ENCODE results near the gene CCDC47.

Gene CCDC47

GRCh38 chr17:63783522-63783921 is 10.1 kb upstream of the CCDC47 start:
- DNase-seq, result no peak

GRCh38 chr17:63780928-63781327 is 7.5 kb upstream of the CCDC47 start:
- DNase-seq, result no peak

DNA sequence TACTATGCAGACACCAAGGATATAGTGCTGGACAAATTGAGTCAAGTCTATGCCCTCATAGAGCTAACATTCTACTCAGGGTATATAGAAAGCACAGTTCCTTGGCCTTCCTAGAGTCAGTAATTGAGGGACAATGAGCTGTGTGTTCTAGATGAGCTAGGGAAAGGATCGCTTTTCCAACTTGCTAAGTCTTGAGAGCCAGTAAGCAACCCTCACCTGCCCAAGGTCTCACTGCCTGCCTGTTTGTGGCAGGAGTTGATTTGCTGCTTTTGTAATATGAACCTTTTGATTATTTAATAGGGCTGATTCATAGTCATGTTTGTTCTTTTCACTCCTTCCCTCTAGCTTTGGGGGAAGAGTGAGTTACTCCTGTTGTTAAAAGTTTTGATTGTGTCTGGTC is 7.1 kb upstream of the CCDC47 start:
- DNase-seq, result no peak

- DNase-seq, result no peak
These were observed 2.0 kb upstream of the CCDC47 start for GRCh38 chr17:63775420-63775819.

- DNase-seq, result no peak
These were observed 1.5 kb upstream of the CCDC47 start for GRCh38 chr17:63774969-63775265.

DNA sequence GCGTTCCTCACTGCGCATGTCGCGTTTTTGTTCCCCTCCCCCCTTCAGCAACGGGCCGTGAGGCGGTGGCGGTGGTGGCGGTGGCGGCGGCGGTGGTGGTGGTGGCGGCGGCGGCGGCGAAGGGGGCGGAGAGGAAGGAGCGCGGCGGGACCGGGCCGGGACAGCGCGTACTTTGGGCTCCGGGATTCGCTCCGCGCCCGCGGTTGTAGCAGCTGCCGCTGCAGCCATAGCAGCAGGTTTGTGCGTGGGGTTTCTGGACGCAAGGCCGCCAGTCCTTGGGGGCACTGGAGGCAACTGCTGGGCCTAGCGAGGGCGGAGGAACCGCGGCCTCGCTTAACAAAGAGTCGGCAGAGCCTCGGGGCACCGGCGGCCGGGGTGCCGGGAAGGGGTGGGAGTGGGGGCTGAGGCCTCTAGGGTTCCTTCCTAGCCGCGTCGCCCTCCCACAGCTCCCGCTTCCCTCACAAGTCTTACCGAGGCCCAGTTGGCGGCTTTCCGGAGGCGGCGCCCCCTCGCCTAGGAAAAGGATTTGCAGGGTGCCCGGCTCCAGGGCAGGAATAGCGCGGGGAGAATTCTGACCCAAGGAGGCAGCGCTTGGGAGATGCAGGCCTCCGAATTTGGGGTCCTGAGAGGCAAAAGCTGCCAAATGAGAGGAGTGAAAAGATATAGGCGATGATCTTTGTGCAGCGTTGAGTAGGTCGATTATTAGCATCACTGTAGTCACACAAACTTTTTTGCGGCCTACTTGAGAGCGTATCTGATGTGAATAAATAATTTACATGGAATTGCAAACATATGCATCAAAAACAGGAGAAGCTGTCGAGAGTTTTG is 958 bp upstream of the CCDC47 start, which contains the start of gene DDX42:
TSS of gene DDX42 (plus strand) at position 30 of the 828 bp plus-strand sequence. CDS start 12,880 bp downstream, outside the sequence.
- DNase-seq, result no peak

DNA sequence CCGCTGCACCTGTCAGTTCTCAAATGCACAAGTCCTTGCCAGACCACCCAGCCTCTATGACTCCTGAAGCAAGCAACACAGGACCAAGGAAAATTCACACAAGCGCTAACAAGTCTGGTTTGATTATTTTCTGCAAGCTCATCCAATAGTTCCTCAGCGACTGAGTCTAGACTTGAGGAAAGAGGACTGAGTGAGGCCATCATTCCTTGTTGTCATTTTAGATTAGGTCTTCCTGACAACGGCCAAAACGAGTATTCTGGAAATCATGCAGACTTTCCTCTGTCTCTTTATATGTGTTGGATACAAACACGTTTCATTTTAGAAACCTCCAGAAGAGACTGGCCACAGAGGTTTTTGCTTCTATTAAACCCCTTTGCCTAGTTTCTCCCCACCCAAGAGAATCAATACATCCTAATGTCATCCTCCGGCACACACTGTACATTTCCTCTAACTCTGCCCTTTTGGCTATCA is 561 bp downstream of the CCDC47 start:
- no peak for DNase-seq

DNA sequence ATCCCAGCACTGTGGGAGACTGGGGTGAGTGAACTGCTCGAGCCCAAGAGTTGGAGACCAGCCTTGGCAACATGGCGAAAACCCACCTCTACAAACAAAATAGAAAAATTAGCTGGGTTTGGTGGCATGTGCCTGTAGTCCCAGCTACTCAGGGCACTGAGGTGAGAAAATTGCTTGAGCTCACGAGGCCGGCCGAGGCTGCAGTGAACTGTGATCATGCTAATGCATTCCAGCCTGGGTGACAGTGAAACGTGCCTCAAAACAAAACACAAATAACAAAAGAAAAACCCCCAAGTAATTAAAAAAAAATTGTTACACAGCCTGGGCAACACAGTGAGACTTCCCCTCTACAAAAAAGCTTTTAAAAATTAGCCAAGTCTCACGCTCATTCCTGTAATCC is 5.0 kb downstream of the CCDC47 start:
- DNase-seq, result no peak

GRCh38 chr17:63766754-63767153 is 6.6 kb downstream of the CCDC47 start:
- DNase-seq, result no peak

DNA sequence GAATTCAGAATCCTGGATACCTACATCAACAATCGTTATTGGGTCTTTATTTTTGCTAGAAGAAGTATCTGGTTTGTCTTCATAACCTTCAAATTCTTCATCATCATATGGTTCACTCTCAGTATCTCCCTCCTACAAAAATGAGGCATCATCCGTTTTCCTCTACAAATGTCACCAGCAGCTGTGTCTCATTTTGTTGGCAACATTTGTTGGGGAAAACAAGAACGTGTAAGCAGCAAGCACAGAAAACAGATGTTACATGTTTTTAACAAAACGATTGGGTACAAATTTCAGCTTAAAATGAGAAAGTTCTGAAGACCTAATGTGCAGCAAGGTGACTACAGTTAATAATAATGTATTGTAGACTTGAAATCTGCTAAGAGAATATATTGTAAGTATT is 8.7 kb downstream of the CCDC47 start:
- no peak for DNase-seq

- no peak for DNase-seq
These were observed 11.0 kb downstream of the CCDC47 start for GRCh38 chr17:63762161-63763078.

DNA sequence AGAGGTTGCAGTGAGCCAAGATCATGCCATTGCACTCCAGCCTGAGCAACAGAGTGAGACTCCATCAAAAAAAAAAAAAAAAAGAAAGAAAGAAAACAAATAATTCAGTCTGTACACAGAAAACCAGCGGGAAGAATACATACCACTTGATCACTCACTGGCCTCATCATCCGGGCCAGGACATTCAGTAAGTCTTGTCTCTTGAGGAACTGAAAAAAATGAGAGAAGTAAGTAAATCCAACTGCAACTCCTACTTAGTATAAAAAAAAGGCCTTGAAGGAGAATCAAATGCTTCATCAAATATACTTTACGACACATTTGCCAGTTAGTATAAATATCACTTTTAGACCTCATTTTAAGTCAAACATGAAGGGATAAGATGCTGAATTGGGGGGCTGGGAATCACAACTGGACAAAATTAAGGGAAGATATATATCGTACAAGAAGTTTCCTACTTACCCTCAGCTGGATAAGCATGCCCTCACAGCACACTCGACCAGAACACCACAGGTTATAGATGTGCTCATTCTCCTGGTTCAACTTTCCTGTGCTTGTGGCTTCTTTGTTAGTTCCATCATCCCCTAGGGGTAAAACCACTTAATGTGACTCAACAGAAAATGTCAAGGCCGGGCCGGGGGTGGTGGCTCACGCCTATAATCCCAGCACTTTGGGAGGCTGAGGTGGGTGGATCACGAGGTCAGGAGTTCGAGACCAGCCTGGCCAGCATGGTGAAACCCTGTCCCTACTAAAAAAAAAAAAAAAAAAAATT is 12.4 kb downstream of the CCDC47 start:
- DNase-seq, result no peak

- no peak for DNase-seq
These were observed 15.0 kb downstream of the CCDC47 start for GRCh38 chr17:63758428-63758827.

- no peak for DNase-seq
These were observed 19.4 kb downstream of the CCDC47 start for GRCh38 chr17:63754046-63754445.

DNA sequence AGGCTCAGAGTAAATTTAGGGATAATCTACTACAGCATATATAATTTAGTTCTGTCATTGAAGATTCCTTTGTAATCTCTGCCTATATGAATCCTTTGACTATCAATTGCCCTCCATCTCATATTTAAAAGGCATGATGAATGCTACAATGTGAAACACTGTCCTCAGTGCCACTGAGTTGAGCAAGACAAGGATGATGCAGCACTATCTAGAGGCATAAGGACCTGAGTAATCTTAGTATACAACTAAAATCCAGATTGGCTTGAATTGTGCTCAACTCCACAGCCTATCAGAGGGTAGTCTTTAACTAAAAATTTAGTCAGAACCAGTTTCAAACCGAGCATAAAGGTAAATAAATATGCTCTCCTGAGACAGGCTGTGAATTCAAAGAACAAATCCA is 20.2 kb downstream of the CCDC47 start:
- DNase-seq, result no peak

DNA sequence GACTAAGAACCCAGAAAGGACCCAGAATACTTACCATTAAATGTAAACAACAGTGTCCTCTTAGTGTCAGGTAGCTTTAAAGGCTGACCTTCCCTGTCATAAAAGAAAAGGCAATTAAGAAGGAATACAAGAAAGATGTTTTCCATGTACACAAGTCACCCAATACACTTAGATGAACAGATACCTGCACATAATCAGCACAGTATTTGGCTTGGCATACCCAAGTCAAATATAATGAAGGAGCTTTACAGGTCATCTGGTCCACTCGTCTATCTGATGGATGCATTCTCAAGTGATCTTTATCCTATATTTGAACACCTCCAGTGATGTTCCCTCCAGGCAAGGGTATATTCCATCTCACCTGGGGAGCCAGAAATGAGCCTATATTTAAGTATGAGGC is 20.7 kb downstream of the CCDC47 start:
- no peak for DNase-seq

DNA sequence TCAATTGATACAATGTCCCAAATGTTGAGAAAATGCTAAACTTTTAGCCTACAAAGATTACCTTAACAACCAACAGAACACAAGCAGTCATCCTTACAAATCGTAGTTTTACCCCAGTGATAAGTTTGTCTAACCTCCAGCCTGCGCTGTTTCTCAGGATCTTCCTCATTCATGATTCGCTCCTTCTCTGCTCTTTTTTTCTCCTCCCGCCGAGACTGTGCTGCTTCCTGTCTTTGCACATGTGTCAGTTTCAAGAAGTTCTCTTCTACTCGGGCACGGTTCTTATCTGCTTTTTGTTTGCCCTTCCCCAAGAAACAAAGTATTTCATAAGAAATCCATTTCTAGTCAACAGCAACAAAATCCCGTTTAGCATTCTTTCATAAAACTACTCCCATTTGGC is 21.6 kb downstream of the CCDC47 start:
- DNase-seq, result no peak

GRCh38 chr17:63741408-63742173 is 31.8 kb downstream of the CCDC47 start, which contains the start of gene STRADA:
STRADA (minus strand) TSS chr17:63741799; CDS start chr17:63728369, 13,430 bp downstream.
- peak; percentile 96 for DNase-seq

GRCh38 chr17:63741143-63741407 is 32.3 kb downstream of the CCDC47 start:
- DNase-seq, result no peak

DNA sequence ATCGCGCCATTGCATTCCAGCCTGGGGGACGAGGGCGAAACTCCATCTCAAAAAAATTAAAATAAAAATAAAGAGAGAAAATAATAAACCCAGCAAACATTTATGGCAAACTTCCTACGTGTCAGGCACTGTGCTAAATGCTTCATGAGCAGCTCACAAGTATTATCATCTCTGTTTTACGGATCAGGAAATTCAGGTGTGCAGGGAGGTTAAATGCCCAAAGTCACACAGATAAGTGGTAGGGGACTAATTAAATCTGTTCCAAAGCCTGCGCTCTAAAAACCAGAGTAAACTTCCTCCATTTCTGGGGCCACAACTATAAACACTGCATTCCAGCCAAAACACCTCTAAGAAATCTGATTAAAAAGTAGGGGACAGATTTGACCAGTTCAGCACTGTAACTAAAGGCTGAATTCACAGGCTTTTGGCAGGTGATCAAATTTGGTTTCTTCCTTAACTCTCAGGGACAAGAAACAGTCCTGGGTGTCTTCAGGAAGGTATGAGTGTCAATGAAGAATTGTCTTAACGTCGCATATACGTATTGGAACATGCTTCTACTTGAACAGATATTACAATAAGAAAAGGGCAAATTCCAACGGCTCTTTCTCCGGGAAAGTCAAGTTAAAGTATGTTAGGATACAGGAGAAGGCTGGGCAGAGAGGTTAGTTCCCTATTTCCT is 32.8 kb downstream of the CCDC47 start:
- DNase-seq, result no peak

- no peak for DNase-seq
These were observed 37.7 kb downstream of the CCDC47 start for GRCh38 chr17:63735691-63736090.

DNA sequence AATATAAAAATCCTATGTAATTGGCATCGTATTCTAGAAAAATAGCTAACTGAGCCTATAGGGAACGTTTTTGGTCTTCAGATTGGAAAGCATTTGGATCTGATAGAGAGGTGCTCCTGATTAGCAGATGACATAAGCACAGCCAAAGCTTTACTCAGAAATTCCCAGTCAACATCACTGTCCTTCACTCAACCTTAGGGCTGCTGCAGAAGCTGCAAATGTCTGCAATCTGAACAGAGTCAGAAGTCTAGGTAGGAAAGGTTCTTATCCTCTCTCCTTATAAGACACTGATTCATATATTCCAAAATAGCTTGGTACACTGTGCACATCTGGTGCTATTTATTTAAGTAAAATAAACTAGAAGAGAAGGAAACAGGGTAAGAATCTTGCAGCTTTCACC is 51.0 kb downstream of the CCDC47 start:
- DNase-seq, result no peak
